CD8-positive, alpha-beta memory T cell (primary cell): ENCODE measurements around the gene MTIF2. TPM values are rescaled to one million over a fixed set of nuclear protein-coding genes. Genes with fewer than 3 reads are reported as not detected.
A peak's percentile ranks its signal among the peaks of the same experiment; 100 is the strongest.
"Not testable (repeated sequence)": the region's sequence is repeated elsewhere in the genome, so short reads cannot be mapped to it uniquely, and the experiment has no call there.

Experiments
- CTCF ChIA-PET: fragments of 350-600 bp; sonication (Branson Sonifier 250); formaldehyde crosslinking; loops from one replicate; lab custom pipeline; 2021; ENCODE audit warnings: antibody characterized with exemption; lab: Charles Lee
- POLR2A ChIA-PET: fragments of 350-600 bp; sonication (Branson Sonifier 250); formaldehyde crosslinking; loops from one replicate; lab custom pipeline; 2021; ENCODE audit warnings: antibody characterized with exemption; lab: Charles Lee
- DNase-seq, 5 donors: peaks; one replicate each; pipeline versions ENCODE4 v3.0.0 to v3.0.0-alpha.2; 2020 to 2022; ENCODE audit warnings: mixed read lengths in 1 of 5
- H3K27ac ChIP-seq: one replicate; pipeline ENCODE4 v1.7.0; 2013; ENCODE audit warnings: low read depth, mild to moderate bottlenecking, low read length, moderate library complexity
- H3K27me3 ChIP-seq: 2 replicates; pipeline ENCODE4 v1.7.0; 2013; ENCODE audit warnings: low read length, mild to moderate bottlenecking; ENCODE audit not compliant: insufficient read depth, poor library complexity, severe bottlenecking
- H3K36me3 ChIP-seq: 2 replicates; pipeline ENCODE4 v1.7.0; 2013; ENCODE audit warnings: mild to moderate bottlenecking, low read length, moderate library complexity; ENCODE audit not compliant: insufficient read depth
- H3K4me1 ChIP-seq: 2 replicates; pipeline ENCODE4 v1.7.0; 2013; ENCODE audit warnings: mild to moderate bottlenecking, low read length, moderate library complexity; ENCODE audit not compliant: insufficient read depth
- H3K4me3 ChIP-seq: 2 replicates; pipeline ENCODE4 v1.7.0; 2013; ENCODE audit warnings: mild to moderate bottlenecking, low read length
- H3K9me3 ChIP-seq: 2 replicates; pipeline ENCODE4 v1.7.0; 2013; ENCODE audit warnings: mild to moderate bottlenecking, low read length
- H3K27ac Mint-ChIP-seq, 8 donors: one replicate each; pipeline ENCODE4 v1.8.0; 2020 to 2021; ENCODE audit warnings: mixed read lengths in 8 of 8, mild to moderate bottlenecking in 6 of 8, inconsistent platforms in 3 of 8, moderate library complexity in 3 of 8
- H3K27me3 Mint-ChIP-seq, 2 donors: one replicate each; pipeline ENCODE4 v1.8.0; 2020 to 2021; ENCODE audit warnings: mixed read lengths in 2 of 2, mild to moderate bottlenecking in 1 of 2, moderate library complexity in 1 of 2
- H3K36me3 Mint-ChIP-seq, 3 donors: one replicate each; pipeline ENCODE4 v1.8.0; 2020 to 2021; ENCODE audit warnings: mixed read lengths in 3 of 3, inconsistent platforms in 1 of 3, mild to moderate bottlenecking in 1 of 3
- H3K4me1 Mint-ChIP-seq, 3 donors: one replicate each; pipeline ENCODE4 v1.8.0; 2020 to 2021; ENCODE audit warnings: mixed read lengths in 3 of 3, inconsistent platforms in 1 of 3, mild to moderate bottlenecking in 1 of 3
- H3K4me3 Mint-ChIP-seq, 7 donors: one replicate each; pipeline ENCODE4 v1.8.0; 2020 to 2021; ENCODE audit warnings: mixed read lengths in 7 of 7, mild to moderate bottlenecking in 6 of 7, moderate library complexity in 4 of 7, inconsistent platforms in 2 of 7
- H3K9me3 Mint-ChIP-seq, 5 donors: one replicate each; pipeline ENCODE4 v1.8.0; 2020 to 2022; ENCODE audit warnings: mixed read lengths in 5 of 5, mild to moderate bottlenecking in 3 of 5, moderate library complexity in 2 of 5, inconsistent platforms in 1 of 5
- polyA plus RNA-seq: library from polyadenylated mRNA; unstranded; fragments of 300-500 nt; fragmentation: Illumina TruSeq; gene quantifications from one replicate; pipeline ENCODE4 v1.2.3, GENCODE V29; 2021
- total RNA-seq, 2 experiments: library from RNA; stranded (reverse); gene quantifications; one replicate each; pipeline ENCODE4 v1.2.3, GENCODE V29; 2021

The MTIF2 gene
- total and polyA plus RNA-seq, 3 experiments from 2014 or later: 19.5 to 58.9 (median 58.3) TPM

DNA sequence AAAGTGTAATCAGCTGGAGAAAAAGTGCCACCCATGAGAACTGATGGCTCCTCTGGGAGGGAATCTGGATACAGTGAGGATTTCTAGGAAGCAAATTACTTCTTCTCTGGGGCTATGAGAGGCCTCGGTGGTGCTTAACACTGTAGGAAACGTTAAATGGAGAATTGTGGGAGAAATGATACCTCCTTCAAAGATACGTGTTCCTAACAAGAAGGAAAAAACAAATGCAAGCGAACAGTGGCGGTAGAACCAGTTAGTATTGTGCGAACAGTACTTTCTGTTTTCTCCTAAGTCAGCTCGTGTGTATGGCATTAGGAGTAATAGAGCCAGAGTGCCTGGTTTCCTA lies 587 bp upstream of the MTIF2 start:
- no peaks in the 10 kb centered on the region for H3K27me3 ChIP-seq
- Mint-ChIP-seq H3K27ac (peak overlapping the region; percentile 95 to 99 (median 97)), H3K36me3 (peaks cover 0 to 25% (median under 1%) of the 10 kb centered on the region in 3 donors), H3K4me1 (peaks cover 17 to 31% (median 28%) of the 10 kb centered on the region in 3 donors), H3K27me3 (peaks cover 4 to 5% of the 10 kb centered on the region in 2 donors), H3K9me3 (no peaks in the 10 kb centered on the region), H3K4me3 (peak overlapping the region; percentile 93 to 99 (median 95))
- peak overlapping the region; percentile 86 for H3K27ac ChIP-seq
- peak in 1 of 5 donors; percentile 18 for DNase-seq
- H3K4me1 ChIP-seq: peaks cover 17% of the 10 kb centered on the region
- ChIA-PET POLR2A (interaction anchor here (0.6 to 1.3 kb wide), 2 partner anchors 12 to 852 kb away, joined by 6 to 14 read pairs; no protein-coding TSS in a partner anchor), CTCF (interaction anchor here (0.7 to 1.3 kb wide), 2 partner anchors 10 to 42 kb away, joined by 3 read pairs; no protein-coding TSS in a partner anchor)
- peak overlapping the region; percentile 84 for H3K4me3 ChIP-seq
- H3K9me3 ChIP-seq: no peaks in the 10 kb centered on the region
- H3K36me3 ChIP-seq: no peaks in the 10 kb centered on the region

DNA sequence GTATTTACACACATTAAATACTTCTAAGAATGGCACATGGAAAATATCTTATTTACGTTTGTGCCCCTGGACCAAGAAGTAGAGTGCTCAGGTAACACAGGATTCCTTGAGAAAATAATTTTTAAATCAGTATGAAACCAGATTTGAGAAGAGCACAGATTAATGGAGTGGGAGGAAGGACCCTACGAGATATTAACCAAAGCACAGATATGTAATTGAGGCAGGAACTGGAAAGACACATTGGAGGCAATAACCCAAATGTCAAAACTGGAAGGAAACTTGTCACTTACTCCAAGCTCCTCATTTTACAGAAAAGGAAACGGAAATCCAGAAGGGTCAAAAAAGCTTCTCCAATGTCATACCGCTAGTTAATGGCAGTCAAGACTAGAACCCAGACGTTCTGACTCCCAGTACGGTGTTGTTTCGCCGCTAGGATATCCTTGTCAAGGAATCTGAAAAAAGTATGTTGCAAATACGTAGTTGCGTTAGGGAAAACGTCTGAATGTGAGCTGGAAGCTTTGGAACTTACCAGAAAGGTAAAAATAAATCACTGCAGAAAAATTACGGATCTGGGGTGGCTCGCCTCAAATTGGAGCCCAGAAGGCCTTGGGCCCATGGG lies 634 bp downstream of the MTIF2 start:
- no peak for DNase-seq
- peak overlapping the region; percentile 93 to 99 (median 95) for H3K4me3 Mint-ChIP-seq
- peaks cover 17 to 31% (median 28%) of the 10 kb centered on the region in 3 donors for H3K4me1 Mint-ChIP-seq
- peak overlapping the region; percentile 95 to 99 (median 97) for H3K27ac Mint-ChIP-seq
- peaks cover 4 to 5% of the 10 kb centered on the region in 2 donors for H3K27me3 Mint-ChIP-seq
- H3K36me3 Mint-ChIP-seq: peaks cover 0 to 38% (median 4%) of the 10 kb centered on the region in 3 donors
- ChIA-PET CTCF (no interaction called here), POLR2A (interaction anchor here (0.7 to 1.4 kb wide), 3 partner anchors 8 to 251 kb away, joined by 3 to 8 read pairs (median 3); partner anchors contain the start of genes CLHC1 and RPS27A)
- H3K9me3 Mint-ChIP-seq: no peaks in the 10 kb centered on the region
- Histone ChIP-seq H3K27ac (peak overlapping the region; percentile 86), H3K27me3 (no peaks in the 10 kb centered on the region), H3K4me3 (peak overlapping the region; percentile 84), H3K4me1 (peaks cover 17% of the 10 kb centered on the region), H3K36me3 (peaks cover 5% of the 10 kb centered on the region), H3K9me3 (no peaks in the 10 kb centered on the region)

GRCh38 chr2:55259586-55259985 lies 9.4 kb downstream of the MTIF2 start:
- H3K27me3 ChIP-seq, H3K27ac Mint-ChIP-seq, H3K27ac ChIP-seq, H3K4me1 Mint-ChIP-seq, H3K4me3 Mint-ChIP-seq, POLR2A ChIA-PET, H3K4me3 ChIP-seq, H3K27me3 Mint-ChIP-seq, H3K9me3 Mint-ChIP-seq, H3K9me3 ChIP-seq, H3K4me1 ChIP-seq, DNase-seq: not testable (repeated sequence)
- CTCF ChIA-PET: interaction anchor here (0.7 to 0.8 kb wide), 2 partner anchors 10 to 550 kb away, joined by 3 read pairs; no protein-coding TSS in a partner anchor
- peaks cover 14% of the 10 kb centered on the region for H3K36me3 ChIP-seq
- H3K36me3 Mint-ChIP-seq: peaks cover 0 to 65% (median 5%) of the 10 kb centered on the region in 3 donors

DNA sequence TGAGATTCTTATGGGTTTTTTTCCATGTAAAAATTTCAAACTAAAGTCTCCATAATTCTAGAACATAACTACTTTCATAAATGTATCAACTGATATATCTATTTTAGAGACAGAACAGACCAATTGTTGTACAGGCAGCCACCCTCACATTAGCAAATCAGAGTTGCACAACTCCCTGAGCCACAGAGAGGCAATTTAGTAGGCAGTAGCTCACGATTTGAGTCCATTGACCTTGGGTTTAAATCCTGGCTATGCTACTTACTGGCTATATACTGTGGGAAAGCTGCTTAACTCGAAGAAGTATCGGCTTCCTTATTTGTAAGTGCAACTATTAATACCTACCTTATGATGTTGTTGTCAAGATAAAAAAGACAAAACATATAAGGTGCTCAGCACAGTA lies 16.2 kb downstream of the MTIF2 start:
- Histone ChIP-seq H3K9me3 (no peaks in the 10 kb centered on the region), H3K4me1 (no peaks in the 10 kb centered on the region), H3K27me3 (no peaks in the 10 kb centered on the region), H3K4me3 (no peak overlapping the region), H3K27ac (no peak overlapping the region), H3K36me3 (peaks cover under 1% of the 10 kb centered on the region)
- no peaks in the 10 kb centered on the region for H3K9me3 Mint-ChIP-seq
- H3K36me3 Mint-ChIP-seq: peaks cover 0 to 69% (median 9%) of the 10 kb centered on the region in 3 donors
- H3K27ac Mint-ChIP-seq: no peak overlapping the region
- POLR2A ChIA-PET: no interaction called here
- H3K4me3 Mint-ChIP-seq: no peak overlapping the region
- no peaks in the 10 kb centered on the region for H3K27me3 Mint-ChIP-seq
- CTCF ChIA-PET: no interaction called here
- no peaks in the 10 kb centered on the region for H3K4me1 Mint-ChIP-seq
- no peak for DNase-seq

- POLR2A ChIA-PET: no interaction called here
- H3K27ac Mint-ChIP-seq: no peak overlapping the region
These were observed 22.0 kb downstream of the MTIF2 start for GRCh38 chr2:55247025-55247424.

DNA sequence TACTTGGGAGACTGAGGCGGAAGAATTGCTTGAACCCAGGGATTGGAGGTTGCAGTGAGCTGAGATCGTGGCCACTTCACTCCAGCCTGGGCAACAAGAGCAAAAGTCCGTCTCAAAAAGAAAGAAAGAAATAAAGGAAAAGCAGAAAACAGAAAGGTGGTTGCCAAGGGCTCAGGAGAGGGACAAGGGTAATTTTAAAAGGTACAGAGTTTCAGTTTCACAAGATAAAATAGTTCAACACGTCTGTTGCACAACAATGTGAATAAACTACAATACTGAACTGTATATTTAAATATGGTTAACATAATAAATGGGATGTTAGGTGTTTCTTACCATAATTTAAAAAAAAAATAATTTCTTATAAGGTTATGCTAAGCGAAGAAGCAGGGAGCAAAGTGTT lies 23.6 kb downstream of the MTIF2 start:
- CTCF ChIA-PET: no interaction called here

More at GRCh38 chr2:55247025-55247424, 22.0 kb downstream of the MTIF2 start:
- H3K27me3 ChIP-seq: no peaks in the 10 kb centered on the region
- no peaks in the 10 kb centered on the region for H3K9me3 ChIP-seq
- peaks cover 12% of the 10 kb centered on the region for H3K36me3 ChIP-seq
- Mint-ChIP-seq H3K36me3 (peaks cover 0 to 71% (median 9%) of the 10 kb centered on the region in 3 donors), H3K4me1 (peaks cover 0 to 5% (median 0%) of the 10 kb centered on the region in 3 donors), H3K4me3 (no peak overlapping the region), H3K27me3 (no peaks in the 10 kb centered on the region), H3K9me3 (no peaks in the 10 kb centered on the region)
- H3K4me1 ChIP-seq: no peaks in the 10 kb centered on the region
- H3K27ac ChIP-seq: no peak overlapping the region
- DNase-seq: no peak
- H3K4me3 ChIP-seq: no peak overlapping the region
- CTCF ChIA-PET: interaction anchor here (0.7 kb wide), 1 partner anchor 24 kb away, joined by 3 read pairs; no protein-coding TSS in a partner anchor

GRCh38 chr2:55242617-55243016 lies 26.4 kb downstream of the MTIF2 start:
- peaks cover 5 to 61% (median 7%) of the 10 kb centered on the region in 3 donors for H3K36me3 Mint-ChIP-seq
- no peak overlapping the region for H3K4me3 Mint-ChIP-seq
- DNase-seq: no peak
- peaks cover 10% of the 10 kb centered on the region for H3K36me3 ChIP-seq
- H3K9me3 Mint-ChIP-seq: no peaks in the 10 kb centered on the region
- no peaks in the 10 kb centered on the region for H3K4me1 ChIP-seq
- no peaks in the 10 kb centered on the region for H3K27me3 Mint-ChIP-seq
- H3K4me1 Mint-ChIP-seq: peaks cover 0 to 13% (median 3%) of the 10 kb centered on the region in 3 donors
- no peak overlapping the region for H3K27ac ChIP-seq
- CTCF ChIA-PET: no interaction called here
- H3K27ac Mint-ChIP-seq: peak overlapping the region in 3 of 8 donors; percentile 23 to 47 (median 30)
- H3K27me3 ChIP-seq: no peaks in the 10 kb centered on the region
- H3K9me3 ChIP-seq: no peaks in the 10 kb centered on the region
- H3K4me3 ChIP-seq: no peak overlapping the region
- POLR2A ChIA-PET: no interaction called here

More for the DNA sequence above, 23.6 kb downstream of the MTIF2 start:
- POLR2A ChIA-PET: interaction anchor here (0.7 kb wide), 1 partner anchor 9 kb away, joined by 3 read pairs; no protein-coding TSS in a partner anchor
- no peaks in the 10 kb centered on the region for H3K4me1 ChIP-seq
- H3K27ac ChIP-seq: no peak overlapping the region
- DNase-seq: no peak
- Mint-ChIP-seq H3K27me3 (no peaks in the 10 kb centered on the region), H3K36me3 (peaks cover 0 to 62% (median 6%) of the 10 kb centered on the region in 3 donors), H3K4me3 (no peak overlapping the region), H3K4me1 (peaks cover 0 to 5% (median 0%) of the 10 kb centered on the region in 3 donors), H3K9me3 (no peaks in the 10 kb centered on the region), H3K27ac (no peak overlapping the region)
- H3K36me3 ChIP-seq: peaks cover 12% of the 10 kb centered on the region
- H3K4me3 ChIP-seq: no peak overlapping the region
- H3K9me3 ChIP-seq: no peaks in the 10 kb centered on the region
- H3K27me3 ChIP-seq: no peaks in the 10 kb centered on the region

- H3K9me3 Mint-ChIP-seq, H3K4me3 Mint-ChIP-seq, POLR2A ChIA-PET, DNase-seq, H3K4me1 ChIP-seq, H3K4me3 ChIP-seq, H3K27ac ChIP-seq, H3K27ac Mint-ChIP-seq, H3K36me3 ChIP-seq, H3K9me3 ChIP-seq, H3K27me3 ChIP-seq, H3K27me3 Mint-ChIP-seq, CTCF ChIA-PET: not testable (repeated sequence)
- Mint-ChIP-seq H3K4me1 (peaks cover 0 to 13% (median 3%) of the 10 kb centered on the region in 3 donors), H3K36me3 (peaks cover 4 to 60% (median 7%) of the 10 kb centered on the region in 3 donors)
These were observed 27.4 kb downstream of the MTIF2 start for GRCh38 chr2:55241582-55241981.
